Erythroblast (primary cell): Measurements from ENCODE around the gene DLGAP4.

ENCODE experiments used
- GATA1 ChIP-seq: IDR thresholded peaks from 2 replicates; pipeline ENCODE4 v1.6.1; 2011; ENCODE audit warnings: low read depth, mild to moderate bottlenecking, control low read depth, low read length, moderate library complexity
- POLR2A ChIP-seq: IDR thresholded peaks from 2 replicates; pipeline ENCODE4 v1.6.1; 2011; ENCODE audit warnings: mild to moderate bottlenecking, low read length

- TF ChIP-seq POLR2A (no peak), GATA1 (no peak)
Measured at GRCh38 chr20:36353740-36354139, 47.6 kb downstream of the DLGAP4 start.
